Caco-2 (cell line): ENCODE measurements around the gene DLX1. TPM values are rescaled to one million over a fixed set of nuclear protein-coding genes. Genes with fewer than 3 reads are reported as not detected.

Experiments used
- BruUV-seq: library from RNA; stranded (reverse); fragments of 400-500 nt; replicated peaks from 2 replicates; lab custom pipeline; 2021; lab: Mats Ljungman, UMichigan
- CTCF ChIA-PET: fragments of 300-600 bp; sonication (Branson Sonifier 250); formaldehyde crosslinking; loops from one replicate; lab custom pipeline; 2022; ENCODE audit warnings: antibody characterized with exemption; lab: Charles Lee
- POLR2A ChIA-PET: fragments of 300-600 bp; sonication (Branson Sonifier 250); formaldehyde crosslinking; loops from one replicate; lab custom pipeline; 2022; ENCODE audit warnings: antibody characterized with exemption; lab: Charles Lee
- DNase-seq, 2 experiments: peaks; one replicate each; pipeline versions ENCODE4 v3.0.0 to v3.0.0-alpha.2; 2020 to 2022
- H3K27me3 ChIP-seq: replicated peaks from 2 replicates; pipeline ENCODE4 v1.6.0; 2011; ENCODE audit warnings: low read length; ENCODE audit not compliant: control insufficient read depth, insufficient read depth
- H3K36me3 ChIP-seq: 2 replicates; pipeline ENCODE4 v1.5.1; 2011; ENCODE audit warnings: low read length; ENCODE audit not compliant: control insufficient read depth, insufficient read depth
- H3K4me1 ChIP-seq: fragments of 250-450 bp; sonication (Bioruptor Pico); 2 replicates; pipeline ENCODE4 v1.5.1; 2020; ENCODE audit warnings: mild to moderate bottlenecking
- H3K4me3 ChIP-seq: 2 replicates; pipeline ENCODE4 v1.5.1; 2011; ENCODE audit warnings: low read depth, mild to moderate bottlenecking, control low read depth, low read length
- H3K9me3 ChIP-seq: fragments of 250-450 bp; sonication (Bioruptor Pico); 2 replicates; pipeline ENCODE4 v1.5.1; 2020; ENCODE audit warnings: mild to moderate bottlenecking, moderate library complexity
- H3K27ac Mint-ChIP-seq: one replicate; pipeline ENCODE4 v1.8.0; 2022; ENCODE audit warnings: mixed read lengths; ENCODE audit not compliant: unreplicated experiment
- H3K27me3 Mint-ChIP-seq: one replicate; pipeline ENCODE4 v1.8.0; 2022; ENCODE audit warnings: mixed read lengths; ENCODE audit not compliant: insufficient read depth, unreplicated experiment
- H3K36me3 Mint-ChIP-seq: one replicate; pipeline ENCODE4 v1.8.0; 2022; ENCODE audit warnings: mild to moderate bottlenecking, mixed read lengths; ENCODE audit not compliant: insufficient read depth, unreplicated experiment
- H3K4me1 Mint-ChIP-seq: one replicate; pipeline ENCODE4 v1.8.0; 2022; ENCODE audit warnings: low read depth, mixed read lengths; ENCODE audit not compliant: unreplicated experiment
- H3K4me3 Mint-ChIP-seq: one replicate; pipeline ENCODE4 v1.8.0; 2022; ENCODE audit warnings: mild to moderate bottlenecking, moderate library complexity, mixed read lengths; ENCODE audit not compliant: unreplicated experiment
- H3K9me3 Mint-ChIP-seq: one replicate; pipeline ENCODE4 v1.8.0; 2022; ENCODE audit warnings: mixed read lengths; ENCODE audit not compliant: unreplicated experiment
- CTCF ChIP-seq, 2 experiments: fragments of 200-600 bp in 1 of 2; IDR thresholded peaks; 1 replicate in 1 of 2; 2 replicates in 1 of 2; pipeline versions ENCODE4 v1.5.1 to v1.8.0; 2011 to 2022; ENCODE audit warnings: antibody characterized with exemption in 1 of 2, control low read depth in 1 of 2, inconsistent platforms in 1 of 2, low read depth in 1 of 2, low read length in 1 of 2, mild to moderate bottlenecking in 1 of 2, moderate library complexity in 1 of 2; ENCODE audit not compliant: insufficient read depth in 1 of 2, severe bottlenecking in 1 of 2, unreplicated experiment in 1 of 2
- intact Hi-C: fragments of 100-400 bp; cut with micrococcal nuclease; formaldehyde crosslinking; loops from one replicate; pipeline ENCODE4 v1.10.0; 2022; ENCODE audit not compliant: unreplicated experiment
- total RNA-seq: library from RNA; stranded (reverse); gene quantifications from 2 replicates; pipeline ENCODE4 v1.2.3, GENCODE V29; 2022

DLX1 gene
- total RNA-seq, 1 experiment from 2014 or later: 1.2 TPM

GRCh38 chr2:172039011-172039704 is 46.1 kb upstream of the DLX1 start:
- ChIA-PET CTCF (interaction anchor here (0.9 kb wide), 1 partner anchor 88 kb away, joined by 3 read pairs; no protein-coding TSS in a partner anchor), POLR2A (no interaction called here)
- Histone ChIP-seq H3K27me3 (no peaks in the 10 kb centered on the region), H3K4me3 (no peak overlapping the region), H3K4me1 (no peaks in the 10 kb centered on the region), H3K9me3 (no peaks in the 10 kb centered on the region), H3K36me3 (no peaks in the 10 kb centered on the region)
- intact Hi-C loops: no loop called here
- DNase-seq: no peak
- Mint-ChIP-seq H3K9me3 (no peaks in the 10 kb centered on the region), H3K27ac (no peak overlapping the region), H3K27me3 (no peaks in the 10 kb centered on the region), H3K4me3 (no peak overlapping the region), H3K4me1 (no peaks in the 10 kb centered on the region), H3K36me3 (no peaks in the 10 kb centered on the region)
- no peak for TF ChIP-seq CTCF (IDR thresholded peaks at IDR 0.05; ENCODE audit: insufficient read depth in 1 of 2, low read depth in 1 of 2, low read length in 1 of 2, severe bottlenecking in 1 of 2, unreplicated experiment in 1 of 2)
- BruUV-seq: no TSS peak

GRCh38 chr2:172040311-172040710 is 45.0 kb upstream of the DLX1 start:
- no peaks in the 10 kb centered on the region for H3K9me3 Mint-ChIP-seq
- POLR2A ChIA-PET: no interaction called here
- Histone ChIP-seq H3K36me3 (no peaks in the 10 kb centered on the region), H3K4me1 (no peaks in the 10 kb centered on the region), H3K4me3 (no peak overlapping the region), H3K27me3 (no peaks in the 10 kb centered on the region), H3K9me3 (no peaks in the 10 kb centered on the region)
- CTCF ChIA-PET: no interaction called here
- no peak overlapping the region for H3K4me3 Mint-ChIP-seq
- TF ChIP-seq CTCF (IDR thresholded peaks at IDR 0.05; ENCODE audit: insufficient read depth in 1 of 2, low read depth in 1 of 2, low read length in 1 of 2, severe bottlenecking in 1 of 2, unreplicated experiment in 1 of 2): no peak
- intact Hi-C loops: no loop called here
- no TSS peak for BruUV-seq
- H3K36me3 Mint-ChIP-seq: no peaks in the 10 kb centered on the region
- H3K27me3 Mint-ChIP-seq: no peaks in the 10 kb centered on the region
- no peaks in the 10 kb centered on the region for H3K4me1 Mint-ChIP-seq
- H3K27ac Mint-ChIP-seq: no peak overlapping the region
- DNase-seq: no peak

GRCh38 chr2:172046080-172046678 is 39.1 kb upstream of the DLX1 start:
- no peak overlapping the region for H3K4me3 Mint-ChIP-seq

More at GRCh38 chr2:172046080-172046678, 39.1 kb upstream of the DLX1 start:
- H3K36me3 ChIP-seq: no peaks in the 10 kb centered on the region
- Mint-ChIP-seq H3K36me3 (no peaks in the 10 kb centered on the region), H3K27ac (no peak overlapping the region), H3K9me3 (no peaks in the 10 kb centered on the region), H3K4me1 (no peaks in the 10 kb centered on the region), H3K27me3 (no peaks in the 10 kb centered on the region)
- DNase-seq: no peak
- intact Hi-C loops: no loop called here
- TF ChIP-seq CTCF (IDR thresholded peaks at IDR 0.05; ENCODE audit: insufficient read depth in 1 of 2, low read depth in 1 of 2, low read length in 1 of 2, severe bottlenecking in 1 of 2, unreplicated experiment in 1 of 2): no peak
- H3K9me3 ChIP-seq: no peaks in the 10 kb centered on the region
- no peaks in the 10 kb centered on the region for H3K4me1 ChIP-seq
- ChIA-PET CTCF (no interaction called here), POLR2A (no interaction called here)
- BruUV-seq: no TSS peak
- no peaks in the 10 kb centered on the region for H3K27me3 ChIP-seq
- H3K4me3 ChIP-seq: no peak overlapping the region
